Measurements from ENCODE around the gene GAPDHS. TPM values are rescaled to one million over a fixed set of nuclear protein-coding genes. Genes with fewer than 3 reads are reported as not detected.

Gene GAPDHS
- total RNA-seq, 1 experiment from 2014 or later: not detected

DNA sequence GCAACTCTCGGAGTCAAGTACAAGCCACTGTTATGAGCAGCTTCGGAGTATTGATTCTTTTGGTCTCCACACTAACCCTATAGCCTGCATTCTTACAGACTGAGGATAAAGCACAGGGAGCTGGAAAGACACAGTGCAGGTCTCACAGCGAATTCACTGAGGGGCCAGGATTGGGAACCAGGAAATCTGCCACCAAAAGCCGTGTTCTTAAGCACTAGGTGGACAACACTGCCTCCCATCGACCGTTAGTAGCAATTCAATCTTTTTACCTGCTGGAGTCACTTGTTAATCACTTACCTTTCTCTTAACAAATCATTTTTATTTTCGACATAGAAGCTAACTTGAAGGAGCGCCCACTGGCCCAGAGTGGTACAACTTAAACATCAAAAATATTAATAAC, 59.0 kb downstream of the GAPDHS start:
- Histone ChIP-seq H3K4me3 (no peak overlapping the region), H3K36me3 (no peaks in the 10 kb centered on the region), H3K4me1 (replicated peaks) (no peaks in the 10 kb centered on the region), H3K27me3 (replicated peaks) (no peaks in the 10 kb centered on the region), H3K27ac (no peak overlapping the region), H3K9me3 (replicated peaks) (no peaks in the 10 kb centered on the region)
- no peak for DNase-seq (ENCODE audit: low read depth in 1 of 2, low spot score in 2 of 2)

Other genes with a start within 250 kb of the GAPDHS start
- gene MAG, start 241.3 kb upstream of the GAPDHS start, total RNA-seq (2014; rRNA removed; shearing (Covaris generic)): 0.50 TPM in 1 of 2 replicates, not detected in the other
- gene CD22, start 204.3 kb upstream of the GAPDHS start, total RNA-seq (2014; rRNA removed; shearing (Covaris generic)): 0.03 and 0.21 TPM in 2 replicates
- gene FFAR1, start 185.6 kb upstream of the GAPDHS start, total RNA-seq (2014; rRNA removed; shearing (Covaris generic)): not detected in 2 replicates
- not detected in 2 replicates for gene FFAR3, start 175.0 kb upstream of the GAPDHS start, total RNA-seq (2014; rRNA removed; shearing (Covaris generic))
- gene GPR42, start 162.4 kb upstream of the GAPDHS start, total RNA-seq (2014; rRNA removed; shearing (Covaris generic)): not detected in 2 replicates
- gene FFAR2, start 85.2 kb upstream of the GAPDHS start, total RNA-seq (2014; rRNA removed; shearing (Covaris generic)): not detected in 2 replicates
- not detected in 2 replicates for gene KRTDAP, start 43.0 kb upstream of the GAPDHS start, total RNA-seq (2014; rRNA removed; shearing (Covaris generic))
- gene DMKN, start 19.8 kb upstream of the GAPDHS start, total RNA-seq (2014; rRNA removed; shearing (Covaris generic)): not detected in 2 replicates
- gene SBSN, start 5.1 kb upstream of the GAPDHS start, total RNA-seq (2014; rRNA removed; shearing (Covaris generic)): not detected in 2 replicates
- gene TMEM147, start 12.2 kb downstream of the GAPDHS start, total RNA-seq (2014; rRNA removed; shearing (Covaris generic)): 79.8 and 83.5 TPM in 2 replicates
- not detected in 2 replicates for gene ATP4A, start 30.2 kb downstream of the GAPDHS start, total RNA-seq (2014; rRNA removed; shearing (Covaris generic))
- not detected in 2 replicates for gene PMIS2, start 52.7 kb downstream of the GAPDHS start, total RNA-seq (2014; rRNA removed; shearing (Covaris generic))
- gene HAUS5, start 79.3 kb downstream of the GAPDHS start, total RNA-seq (2014; rRNA removed; shearing (Covaris generic)): 10.2 and 15.2 TPM in 2 replicates
- 106 and 151 TPM in 2 replicates for gene RBM42, start 95.6 kb downstream of the GAPDHS start, total RNA-seq (2014; rRNA removed; shearing (Covaris generic))
- 0.82 and 9.0 TPM in 2 replicates for gene ETV2, start 108.3 kb downstream of the GAPDHS start, total RNA-seq (2014; rRNA removed; shearing (Covaris generic))
- gene COX6B1, start 114.9 kb downstream of the GAPDHS start, total RNA-seq (2014; rRNA removed; shearing (Covaris generic)): 364 and 463 TPM in 2 replicates
- not detected in 2 replicates for gene UPK1A, start 133.1 kb downstream of the GAPDHS start, total RNA-seq (2014; rRNA removed; shearing (Covaris generic))
- gene ZBTB32, start 171.1 kb downstream of the GAPDHS start, total RNA-seq (2014; rRNA removed; shearing (Covaris generic)): not detected in 2 replicates
- 4.9 and 7.4 TPM in 2 replicates for gene KMT2B, start 184.5 kb downstream of the GAPDHS start, total RNA-seq (2014; rRNA removed; shearing (Covaris generic))
- gene IGFLR1, start 209.0 kb downstream of the GAPDHS start, total RNA-seq (2014; rRNA removed; shearing (Covaris generic)): 3.7 and 8.5 TPM in 2 replicates
- 4.8 and 17.6 TPM in 2 replicates for gene U2AF1L4, start 212.0 kb downstream of the GAPDHS start, total RNA-seq (2014; rRNA removed; shearing (Covaris generic))
- 16.6 and 28.7 TPM in 2 replicates for gene PSENEN, start 212.2 kb downstream of the GAPDHS start, total RNA-seq (2014; rRNA removed; shearing (Covaris generic))
- 7.1 and 12.4 TPM in 2 replicates for gene LIN37, start 215.1 kb downstream of the GAPDHS start, total RNA-seq (2014; rRNA removed; shearing (Covaris generic))
- not detected in 2 replicates for gene HSPB6, start 223.6 kb downstream of the GAPDHS start, total RNA-seq (2014; rRNA removed; shearing (Covaris generic))
- gene PROSER3, start 224.7 kb downstream of the GAPDHS start, total RNA-seq (2014; rRNA removed; shearing (Covaris generic)): 7.3 and 8.8 TPM in 2 replicates
- gene ARHGAP33, start 242.1 kb downstream of the GAPDHS start, total RNA-seq (2014; rRNA removed; shearing (Covaris generic)): 3.7 and 4.6 TPM in 2 replicates